ENCODE data around the gene SLC17A8. TPM values are rescaled to one million over a fixed set of nuclear protein-coding genes. Genes with fewer than 3 reads are reported as not detected.

SLC17A8 gene
- total RNA-seq, 1 experiment from 2014 or later = not detected

GRCh38 chr12:100450735-100451134 is 93.9 kb downstream of the SLC17A8 start:
- H3K14ac ChIP-seq (ENCODE audit: insufficient read depth, low read length) = no peak overlapping the region
- H3K18ac ChIP-seq (ENCODE audit: insufficient read length, low read depth, low read length) = no peak overlapping the region
- Mint-ChIP-seq H3K9me3 (no peaks in the 10 kb centered on the region), H3K36me3 (ENCODE audit: insufficient read depth in 1 of 3, low read depth in 3 of 3) (no peaks in the 10 kb centered on the region), H3K4me1 (peaks cover 8 to 9% of the 10 kb centered on the region in 2 experiments), H3K4me3 (no peak overlapping the region), H3K27ac (peak overlapping the region in 1 of 3 experiments; percentile 83; a peak in 1 of 7 replicates), H3K27me3 (ENCODE audit: low read depth) (no peaks in the 10 kb centered on the region)
- no peak overlapping the region for H4K5ac ChIP-seq (ENCODE audit: insufficient read length, low read depth, low read length)
- H3K79me1 ChIP-seq (ENCODE audit: insufficient read depth, low read depth, low read length, poor library complexity, severe bottlenecking) = no peaks in the 10 kb centered on the region
- no peaks in the 10 kb centered on the region for H4K20me1 ChIP-seq (ENCODE audit: control insufficient read depth, insufficient read depth, insufficient read length)
- no peak overlapping the region for H2BK20ac ChIP-seq (ENCODE audit: low read depth, low read length, poor library complexity, severe bottlenecking)
- H2BK120ac ChIP-seq (ENCODE audit: low read depth, low read length, poor library complexity, severe bottlenecking) = no peak overlapping the region
- no peak overlapping the region for H3K9ac ChIP-seq (ENCODE audit: extremely low read depth, insufficient read length, low read length)
- no peak overlapping the region for H3K27ac ChIP-seq (ENCODE audit: insufficient read length, low read depth, low read length)
- no peaks in the 10 kb centered on the region; the same call in 1 of the 2 replicates for H3K27me3 ChIP-seq (ENCODE audit: insufficient read depth, low read length)
- no peak overlapping the region for H2BK5ac ChIP-seq (ENCODE audit: insufficient read length, low read length)
- no peak overlapping the region for H4K8ac ChIP-seq (replicated peaks; ENCODE audit: insufficient read length, low read depth, low read length)
- H3K56ac ChIP-seq (ENCODE audit: insufficient read length, low read depth, low read length) = no peak overlapping the region
- no peak overlapping the region for H2AFZ ChIP-seq (ENCODE audit: low read length)
- H4K91ac ChIP-seq (ENCODE audit: insufficient read length, low read depth, low read length) = no peak overlapping the region
- H2BK15ac ChIP-seq (ENCODE audit: low read depth, low read length) = no peak overlapping the region
- H3K9me3 ChIP-seq (ENCODE audit: control insufficient read depth, low read depth, low read length) = no peaks in the 10 kb centered on the region
- no peak overlapping the region for H2BK12ac ChIP-seq (ENCODE audit: insufficient read length, low read depth, low read length)
- no peak for TF ChIP-seq CTCF (conservative IDR thresholded peaks at IDR 0.05)
- no peak overlapping the region for H3K4ac ChIP-seq (ENCODE audit: low read depth, low read length)
- no peaks in the 10 kb centered on the region for H3K23me2 ChIP-seq (ENCODE audit: insufficient read length, low read depth, low read length, poor library complexity, severe bottlenecking)
- H3K79me2 ChIP-seq (ENCODE audit: insufficient read depth, low read length) = no peaks in the 10 kb centered on the region
- H3K4me2 ChIP-seq (ENCODE audit: insufficient read depth, insufficient read length, low read length) = no peak overlapping the region
- no peak overlapping the region for H2AK5ac ChIP-seq (ENCODE audit: insufficient read length, low read length)
- H3K4me1 ChIP-seq (ENCODE audit: insufficient read depth, low read length) = no peaks in the 10 kb centered on the region
- no CpG with 5 or more reads among the region's 3 CpGs for WGBS (ENCODE audit: extremely low coverage, insufficient read length, low lambda C conversion rate)
- no peak overlapping the region for H3K23ac ChIP-seq (ENCODE audit: insufficient read length, low read depth, low read length)
- no peak for DNase-seq
- H3T11ph ChIP-seq (ENCODE audit: low read length) = no peak overlapping the region
